HEK293 (cell line): ENCODE measurements around the gene AIFM1.

Source experiments
- CTCF ChIA-PET: fragments of 350-600 bp; formaldehyde crosslinking; extraction: SDS; loops from one replicate; lab custom pipeline; 2021; ENCODE audit warnings: antibody characterized with exemption; lab: Yijun Ruan, JAX
- POLR2A ChIA-PET: fragments of 300-600 bp; formaldehyde crosslinking; extraction: SDS; loops from one replicate; lab custom pipeline; 2020; ENCODE audit warnings: antibody characterized with exemption, inconsistent platforms; lab: Yijun Ruan, JAX
- H3K27ac ChIP-seq: fragments of 200-500 bp; sonication (Bioruptor generic); 2 replicates; pipeline ENCODE4 v1.5.1; 2014; ENCODE audit warnings: low read depth, low read length, control low read depth, inconsistent platforms; ENCODE audit errors: extremely low read depth
- H3K36me3 ChIP-seq, 2 experiments: fragments of 200-500 bp in 1 of 2; sonication (Bioruptor generic) in 1 of 2; 1 replicate in 1 of 2; 2 replicates in 1 of 2; pipeline ENCODE4 v1.5.1; 2014 to 2017; ENCODE audit warnings: inconsistent platforms in 2 of 2, low read length in 2 of 2; ENCODE audit not compliant: control insufficient read depth in 2 of 2, insufficient read depth in 1 of 2
- H3K4me1 ChIP-seq: fragments of 200-500 bp; sonication (Bioruptor generic); 2 replicates; pipeline ENCODE4 v1.5.1; 2014; ENCODE audit warnings: mild to moderate bottlenecking, low read length, inconsistent platforms; ENCODE audit not compliant: control insufficient read depth, insufficient read depth
- H3K4me3 ChIP-seq: 2 replicates; pipeline ENCODE4 v1.5.1; 2011; ENCODE audit warnings: low read depth, mild to moderate bottlenecking, control low read depth, low read length, moderate library complexity
- H3K9me3 ChIP-seq: fragments of 200-500 bp; sonication (Bioruptor generic); 2 replicates; pipeline ENCODE4 v1.5.1; 2014; ENCODE audit warnings: low read depth, low read length, inconsistent platforms; ENCODE audit not compliant: control insufficient read depth, insufficient read depth
- FEZF1 ChIP-seq: fragments of 450-650 bp; formaldehyde crosslinking; IDR thresholded peaks from 2 replicates; pipeline ENCODE4 v1.5.1; 2016; ENCODE audit warnings: missing biosample characterization, missing genetic modification characterization
- HOXD13 ChIP-seq: sonication (generic); formaldehyde crosslinking; IDR thresholded peaks from 2 replicates; pipeline ENCODE4 v1.8.0; 2022; ENCODE audit warnings: missing genetic modification reagents, borderline replicate concordance
- SP7 ChIP-seq: fragments of 450-650 bp; formaldehyde crosslinking; IDR thresholded peaks from 2 replicates; pipeline ENCODE4 v1.5.1; 2016; ENCODE audit warnings: missing biosample characterization, missing genetic modification characterization
- YY2 ChIP-seq: fragments of 450-650 bp; formaldehyde crosslinking; IDR thresholded peaks from 2 replicates; pipeline ENCODE4 v1.5.1; 2016; ENCODE audit warnings: missing biosample characterization, missing genetic modification characterization
- ZBTB17 ChIP-seq: fragments of 450-650 bp; formaldehyde crosslinking; IDR thresholded peaks from 2 replicates; pipeline ENCODE4 v1.5.1; 2016; ENCODE audit warnings: missing biosample characterization, missing genetic modification characterization
- ZFP3 ChIP-seq: fragments of 450-650 bp; formaldehyde crosslinking; IDR thresholded peaks from 2 replicates; pipeline ENCODE4 v1.5.1; 2016; ENCODE audit warnings: low read depth, missing biosample characterization, missing genetic modification characterization
- ZFP41 ChIP-seq: fragments of 450-650 bp; formaldehyde crosslinking; IDR thresholded peaks from 2 replicates; pipeline ENCODE4 v1.5.1; 2016; ENCODE audit warnings: missing biosample characterization, missing genetic modification characterization, borderline replicate concordance
- ZNF19 ChIP-seq: fragments of 450-650 bp; formaldehyde crosslinking; IDR thresholded peaks from 2 replicates; pipeline ENCODE4; 2016; ENCODE audit warnings: missing biosample characterization, missing genetic modification characterization, low read depth
- ZNF2 ChIP-seq: fragments of 450-650 bp; formaldehyde crosslinking; IDR thresholded peaks from 2 replicates; pipeline ENCODE4 v1.5.1; 2016; ENCODE audit warnings: missing biosample characterization, missing genetic modification characterization
- ZNF530 ChIP-seq: fragments of 450-650 bp; formaldehyde crosslinking; IDR thresholded peaks from 2 replicates; pipeline ENCODE4 v1.5.1; 2016; ENCODE audit warnings: low read depth, missing biosample characterization, missing genetic modification characterization
- ZNF561 ChIP-seq: fragments of 450-650 bp; IDR thresholded peaks from 2 replicates; pipeline ENCODE4 v1.5.1; 2018; ENCODE audit warnings: missing biosample characterization, missing genetic modification characterization, borderline replicate concordance
- ZNF791 ChIP-seq: fragments of 450-650 bp; formaldehyde crosslinking; IDR thresholded peaks from 2 replicates; pipeline ENCODE4 v1.5.1; 2016; ENCODE audit warnings: missing biosample characterization, missing genetic modification characterization
- TF ChIP-seq, protein P1 (sequence below): fragments of 450-650 bp; formaldehyde crosslinking; IDR thresholded peaks from 2 replicates; pipeline ENCODE4 v1.5.1; 2016; ENCODE audit warnings: missing biosample characterization, missing genetic modification characterization
- TF ChIP-seq, protein P2 (sequence below): fragments of 450-650 bp; formaldehyde crosslinking; IDR thresholded peaks from 2 replicates; pipeline ENCODE4; 2016; ENCODE audit warnings: missing biosample characterization, missing genetic modification characterization
- TF ChIP-seq, protein P3 (sequence below): fragments of 450-650 bp; formaldehyde crosslinking; IDR thresholded peaks from 2 replicates; pipeline ENCODE4 v1.5.1; 2016; ENCODE audit warnings: missing biosample characterization, missing genetic modification characterization
- TF ChIP-seq, protein P4 (sequence below): sonication (generic); formaldehyde crosslinking; IDR thresholded peaks from 2 replicates; pipeline ENCODE4 v1.8.1; 2022; ENCODE audit warnings: mild to moderate bottlenecking, moderate library complexity, missing genetic modification reagents
- TF ChIP-seq, protein P5 (sequence below): fragments of 450-650 bp; formaldehyde crosslinking; IDR thresholded peaks from 2 replicates; pipeline ENCODE4 v1.5.1; 2017; ENCODE audit warnings: missing biosample characterization, missing genetic modification characterization
- TF ChIP-seq, protein P6 (sequence below): IDR thresholded peaks from 2 replicates; pipeline ENCODE4 v1.6.1; 2011; ENCODE audit warnings: mild to moderate bottlenecking, low read depth, low read length, borderline replicate concordance
- TF ChIP-seq, protein P7 (sequence below): fragments of 450-650 bp; formaldehyde crosslinking; IDR thresholded peaks from 2 replicates; pipeline ENCODE4 v1.5.1; 2016; ENCODE audit warnings: missing biosample characterization, missing genetic modification characterization, low read depth
- TF ChIP-seq, protein P8 (sequence below): fragments of 450-650 bp; formaldehyde crosslinking; IDR thresholded peaks from 2 replicates; pipeline ENCODE4 v1.5.1; 2016; ENCODE audit warnings: missing biosample characterization, missing genetic modification characterization

Gene AIFM1

DNA sequence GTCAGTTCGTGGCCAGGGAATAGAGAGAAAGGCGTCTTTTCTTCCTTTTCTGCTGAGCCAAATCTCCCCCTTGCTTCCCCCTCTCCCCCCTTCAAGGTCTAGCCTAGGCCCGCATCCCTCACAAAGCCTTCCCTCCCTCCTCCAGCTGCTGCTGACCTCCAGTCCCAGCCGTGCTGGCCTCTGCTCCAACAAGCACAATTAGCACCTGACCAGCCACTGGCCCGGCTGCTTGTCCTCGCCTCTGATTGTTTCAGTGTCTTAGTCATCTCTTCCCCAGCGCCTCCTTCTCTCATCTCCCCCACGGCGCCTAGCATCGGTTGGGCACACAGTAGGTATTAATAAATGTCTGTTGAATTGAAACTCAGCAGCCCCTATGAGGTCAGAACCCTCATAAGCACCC is 59.6 kb downstream of the AIFM1 start (continued):
- TF ChIP-seq ZBTB17 (tag by site-specific recombination) (no peak), FEZF1 (tag by site-specific recombination) (no peak), ZNF2 (tag by site-specific recombination) (no peak), ZNF19 (tag by site-specific recombination) (no peak)
- TF ChIP-seq, protein P1, sequence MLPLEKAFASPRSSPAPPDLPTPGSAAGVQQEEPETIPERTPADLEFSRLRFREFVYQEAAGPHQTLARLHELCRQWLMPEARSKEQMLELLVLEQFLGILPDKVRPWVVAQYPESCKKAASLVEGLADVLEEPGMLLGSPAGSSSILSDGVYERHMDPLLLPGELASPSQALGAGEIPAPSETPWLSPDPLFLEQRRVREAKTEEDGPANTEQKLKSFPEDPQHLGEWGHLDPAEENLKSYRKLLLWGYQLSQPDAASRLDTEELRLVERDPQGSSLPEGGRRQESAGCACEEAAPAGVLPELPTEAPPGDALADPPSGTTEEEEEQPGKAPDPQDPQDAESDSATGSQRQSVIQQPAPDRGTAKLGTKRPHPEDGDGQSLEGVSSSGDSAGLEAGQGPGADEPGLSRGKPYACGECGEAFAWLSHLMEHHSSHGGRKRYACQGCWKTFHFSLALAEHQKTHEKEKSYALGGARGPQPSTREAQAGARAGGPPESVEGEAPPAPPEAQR (tag by site-specific recombination) = no peak
- TF ChIP-seq, protein P2, sequence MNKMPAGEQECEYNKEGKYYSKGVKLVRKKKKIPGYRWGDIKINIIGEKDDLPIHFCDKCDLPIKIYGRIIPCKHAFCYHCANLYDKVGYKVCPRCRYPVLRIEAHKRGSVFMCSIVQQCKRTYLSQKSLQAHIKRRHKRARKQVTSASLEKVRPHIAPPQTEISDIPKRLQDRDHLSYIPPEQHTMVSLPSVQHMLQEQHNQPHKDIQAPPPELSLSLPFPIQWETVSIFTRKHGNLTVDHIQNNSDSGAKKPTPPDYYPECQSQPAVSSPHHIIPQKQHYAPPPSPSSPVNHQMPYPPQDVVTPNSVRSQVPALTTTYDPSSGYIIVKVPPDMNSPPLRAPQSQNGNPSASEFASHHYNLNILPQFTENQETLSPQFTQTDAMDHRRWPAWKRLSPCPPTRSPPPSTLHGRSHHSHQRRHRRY (tag by site-specific recombination) = no peak
- TF ChIP-seq, protein P3, sequence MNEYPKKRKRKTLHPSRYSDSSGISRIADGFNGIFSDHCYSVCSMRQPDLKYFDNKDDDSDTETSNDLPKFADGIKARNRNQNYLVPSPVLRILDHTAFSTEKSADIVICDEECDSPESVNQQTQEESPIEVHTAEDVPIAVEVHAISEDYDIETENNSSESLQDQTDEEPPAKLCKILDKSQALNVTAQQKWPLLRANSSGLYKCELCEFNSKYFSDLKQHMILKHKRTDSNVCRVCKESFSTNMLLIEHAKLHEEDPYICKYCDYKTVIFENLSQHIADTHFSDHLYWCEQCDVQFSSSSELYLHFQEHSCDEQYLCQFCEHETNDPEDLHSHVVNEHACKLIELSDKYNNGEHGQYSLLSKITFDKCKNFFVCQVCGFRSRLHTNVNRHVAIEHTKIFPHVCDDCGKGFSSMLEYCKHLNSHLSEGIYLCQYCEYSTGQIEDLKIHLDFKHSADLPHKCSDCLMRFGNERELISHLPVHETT = no peak
- TF ChIP-seq, protein P4, sequence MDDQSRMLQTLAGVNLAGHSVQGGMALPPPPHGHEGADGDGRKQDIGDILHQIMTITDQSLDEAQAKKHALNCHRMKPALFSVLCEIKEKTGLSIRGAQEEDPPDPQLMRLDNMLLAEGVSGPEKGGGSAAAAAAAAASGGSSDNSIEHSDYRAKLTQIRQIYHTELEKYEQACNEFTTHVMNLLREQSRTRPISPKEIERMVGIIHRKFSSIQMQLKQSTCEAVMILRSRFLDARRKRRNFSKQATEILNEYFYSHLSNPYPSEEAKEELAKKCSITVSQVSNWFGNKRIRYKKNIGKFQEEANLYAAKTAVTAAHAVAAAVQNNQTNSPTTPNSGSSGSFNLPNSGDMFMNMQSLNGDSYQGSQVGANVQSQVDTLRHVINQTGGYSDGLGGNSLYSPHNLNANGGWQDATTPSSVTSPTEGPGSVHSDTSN (CRISPR knock-in tag) = no peak

DNA sequence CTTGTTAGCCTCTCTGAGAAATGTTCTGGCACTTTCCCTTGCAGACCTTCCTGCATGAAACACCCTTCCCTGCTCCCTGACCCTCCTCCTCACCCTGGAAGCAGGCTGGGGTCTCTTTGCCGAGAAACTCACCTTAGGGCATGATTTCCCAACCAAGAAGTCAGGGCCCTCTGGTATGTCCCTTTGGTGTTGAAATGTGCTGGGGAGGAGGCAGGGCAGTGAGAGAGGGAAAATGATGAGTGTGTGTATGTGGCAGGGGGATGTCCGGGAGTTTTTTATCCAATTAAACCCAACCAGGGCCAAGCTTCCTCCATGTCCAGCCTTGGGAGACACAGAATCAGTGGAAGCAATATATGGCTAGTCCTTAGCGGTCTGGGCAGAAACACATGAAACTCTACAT is 60.4 kb downstream of the AIFM1 start:
- H3K9me3 ChIP-seq = no peaks in the 10 kb centered on the region
- H3K4me3 ChIP-seq = no peak overlapping the region
- CTCF ChIA-PET = interaction anchor here (0.6 to 1.3 kb wide), 4 partner anchors 15 to 40 kb away, joined by 3 to 9 read pairs (median 4); no protein-coding TSS in a partner anchor
- TF ChIP-seq ZNF561 (tag by site-specific recombination) (no peak), ZFP3 (tag by site-specific recombination) (no peak), ZNF791 (tag by site-specific recombination) (no peak), YY2 (tag by site-specific recombination) (no peak), HOXD13 (CRISPR knock-in tag) (no peak), ZFP41 (no peak), ZNF530 (no peak), SP7 (tag by site-specific recombination) (no peak)
- TF ChIP-seq, protein P5, sequence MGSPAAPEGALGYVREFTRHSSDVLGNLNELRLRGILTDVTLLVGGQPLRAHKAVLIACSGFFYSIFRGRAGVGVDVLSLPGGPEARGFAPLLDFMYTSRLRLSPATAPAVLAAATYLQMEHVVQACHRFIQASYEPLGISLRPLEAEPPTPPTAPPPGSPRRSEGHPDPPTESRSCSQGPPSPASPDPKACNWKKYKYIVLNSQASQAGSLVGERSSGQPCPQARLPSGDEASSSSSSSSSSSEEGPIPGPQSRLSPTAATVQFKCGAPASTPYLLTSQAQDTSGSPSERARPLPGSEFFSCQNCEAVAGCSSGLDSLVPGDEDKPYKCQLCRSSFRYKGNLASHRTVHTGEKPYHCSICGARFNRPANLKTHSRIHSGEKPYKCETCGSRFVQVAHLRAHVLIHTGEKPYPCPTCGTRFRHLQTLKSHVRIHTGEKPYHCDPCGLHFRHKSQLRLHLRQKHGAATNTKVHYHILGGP = no peak
- TF ChIP-seq, protein P2 (tag by site-specific recombination) = no peak
- TF ChIP-seq, protein P6, sequence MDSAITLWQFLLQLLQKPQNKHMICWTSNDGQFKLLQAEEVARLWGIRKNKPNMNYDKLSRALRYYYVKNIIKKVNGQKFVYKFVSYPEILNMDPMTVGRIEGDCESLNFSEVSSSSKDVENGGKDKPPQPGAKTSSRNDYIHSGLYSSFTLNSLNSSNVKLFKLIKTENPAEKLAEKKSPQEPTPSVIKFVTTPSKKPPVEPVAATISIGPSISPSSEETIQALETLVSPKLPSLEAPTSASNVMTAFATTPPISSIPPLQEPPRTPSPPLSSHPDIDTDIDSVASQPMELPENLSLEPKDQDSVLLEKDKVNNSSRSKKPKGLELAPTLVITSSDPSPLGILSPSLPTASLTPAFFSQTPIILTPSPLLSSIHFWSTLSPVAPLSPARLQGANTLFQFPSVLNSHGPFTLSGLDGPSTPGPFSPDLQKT = no peak
- TF ChIP-seq, protein P7, sequence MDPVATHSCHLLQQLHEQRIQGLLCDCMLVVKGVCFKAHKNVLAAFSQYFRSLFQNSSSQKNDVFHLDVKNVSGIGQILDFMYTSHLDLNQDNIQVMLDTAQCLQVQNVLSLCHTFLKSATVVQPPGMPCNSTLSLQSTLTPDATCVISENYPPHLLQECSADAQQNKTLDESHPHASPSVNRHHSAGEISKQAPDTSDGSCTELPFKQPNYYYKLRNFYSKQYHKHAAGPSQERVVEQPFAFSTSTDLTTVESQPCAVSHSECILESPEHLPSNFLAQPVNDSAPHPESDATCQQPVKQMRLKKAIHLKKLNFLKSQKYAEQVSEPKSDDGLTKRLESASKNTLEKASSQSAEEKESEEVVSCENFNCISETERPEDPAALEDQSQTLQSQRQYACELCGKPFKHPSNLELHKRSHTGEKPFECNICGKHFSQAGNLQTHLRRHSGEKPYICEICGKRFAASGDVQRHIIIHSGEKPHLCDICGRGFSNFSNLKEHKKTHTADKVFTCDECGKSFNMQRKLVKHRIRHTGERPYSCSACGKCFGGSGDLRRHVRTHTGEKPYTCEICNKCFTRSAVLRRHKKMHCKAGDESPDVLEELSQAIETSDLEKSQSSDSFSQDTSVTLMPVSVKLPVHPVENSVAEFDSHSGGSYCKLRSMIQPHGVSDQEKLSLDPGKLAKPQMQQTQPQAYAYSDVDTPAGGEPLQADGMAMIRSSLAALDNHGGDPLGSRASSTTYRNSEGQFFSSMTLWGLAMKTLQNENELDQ (tag by site-specific recombination) = no peak
- TF ChIP-seq, protein P8, sequence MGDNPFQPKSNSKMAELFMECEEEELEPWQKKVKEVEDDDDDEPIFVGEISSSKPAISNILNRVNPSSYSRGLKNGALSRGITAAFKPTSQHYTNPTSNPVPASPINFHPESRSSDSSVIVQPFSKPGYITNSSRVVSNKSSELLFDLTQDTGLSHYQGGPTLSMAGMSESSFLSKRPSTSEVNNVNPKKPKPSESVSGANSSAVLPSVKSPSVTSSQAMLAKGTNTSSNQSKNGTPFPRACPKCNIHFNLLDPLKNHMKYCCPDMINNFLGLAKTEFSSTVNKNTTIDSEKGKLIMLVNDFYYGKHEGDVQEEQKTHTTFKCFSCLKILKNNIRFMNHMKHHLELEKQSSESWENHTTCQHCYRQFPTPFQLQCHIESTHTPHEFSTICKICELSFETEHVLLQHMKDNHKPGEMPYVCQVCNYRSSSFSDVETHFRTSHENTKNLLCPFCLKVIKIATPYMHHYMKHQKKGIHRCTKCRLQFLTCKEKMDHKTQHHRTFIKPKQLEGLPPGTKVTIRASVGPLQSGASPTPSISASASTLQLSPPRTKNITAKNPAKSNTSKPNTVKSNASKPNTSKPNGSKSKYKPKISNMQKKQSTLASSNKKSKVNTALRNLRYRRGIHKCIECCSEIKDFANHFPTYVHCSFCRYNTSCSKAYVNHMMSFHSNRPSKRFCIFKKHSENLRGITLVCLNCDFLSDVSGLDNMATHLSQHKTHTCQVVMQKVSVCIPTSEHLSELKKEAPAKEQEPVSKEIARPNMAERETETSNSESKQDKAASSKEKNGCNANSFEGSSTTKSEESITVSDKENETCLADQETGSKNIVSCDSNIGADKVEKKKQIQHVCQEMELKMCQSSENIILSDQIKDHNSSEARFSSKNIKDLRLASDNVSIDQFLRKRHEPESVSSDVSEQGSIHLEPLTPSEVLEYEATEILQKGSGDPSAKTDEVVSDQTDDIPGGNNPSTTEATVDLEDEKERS (tag by site-specific recombination) = no peak
- POLR2A ChIA-PET = interaction anchor here (0.6 to 0.7 kb wide), 2 partner anchors 12 to 90 kb away, joined by 3 read pairs; no protein-coding TSS in a partner anchor
- H3K27ac ChIP-seq = no peak overlapping the region
- peaks cover 3% of the 10 kb centered on the region; the same call in 1 of the 2 replicates for H3K4me1 ChIP-seq
- H3K36me3 ChIP-seq = no peaks in the 10 kb centered on the region
